HG02610 (cell line): ENCODE measurements around the gene SRD5A3.
A peak's percentile ranks its signal among the peaks of the same experiment; 100 is the strongest.
"Not testable (repeated sequence)": the region's sequence is repeated elsewhere in the genome, so short reads cannot be mapped to it uniquely, and the experiment has no call there.

Source experiments
- ATAC-seq: cut with Tn5 transposase; IDR thresholded peaks from one replicate; pipeline ENCODE4 v1.9.1; 2021; ENCODE audit warnings: mild to moderate bottlenecking, moderate library complexity; ENCODE audit not compliant: unreplicated experiment

Gene SRD5A3

DNA sequence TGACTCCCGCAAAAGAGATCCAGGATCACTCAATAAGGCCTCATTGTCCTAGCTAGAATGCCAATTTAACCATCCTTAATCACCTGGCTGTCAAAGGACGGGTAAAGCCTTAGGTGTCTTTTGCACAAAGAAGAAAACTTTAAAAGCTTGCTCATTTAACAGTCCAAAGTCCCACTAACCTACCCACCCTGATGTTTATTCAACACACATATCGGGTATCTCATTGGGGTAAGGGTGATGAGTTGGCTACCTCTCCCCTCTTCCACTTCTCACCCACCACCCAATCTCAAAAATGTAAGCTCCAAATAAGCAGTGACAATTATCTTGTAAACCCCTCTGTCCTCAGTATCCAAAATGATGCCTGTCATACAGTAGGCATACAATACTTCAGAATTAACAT is 988 bp upstream of the SRD5A3 start:
- no peak for ATAC-seq

DNA sequence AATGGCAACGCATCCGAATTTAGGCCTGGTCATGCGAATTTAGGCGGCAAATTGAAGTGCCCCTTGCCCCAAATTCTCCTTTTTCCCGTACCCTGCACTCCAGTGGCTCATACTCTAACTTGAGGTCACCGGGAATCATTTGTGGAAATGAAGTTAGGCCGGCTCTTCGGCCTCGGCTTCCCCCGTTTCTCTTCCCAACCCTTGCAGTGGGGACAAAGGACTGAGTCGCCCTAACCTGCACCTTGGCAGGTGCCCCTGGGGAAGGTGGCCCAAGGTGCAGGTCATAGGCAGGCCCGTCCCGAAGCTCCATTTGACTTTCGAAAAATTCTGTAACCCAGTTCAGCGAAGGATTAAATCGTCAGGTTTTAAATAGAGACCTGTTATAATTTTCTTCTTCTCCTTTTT is 811 bp downstream of the SRD5A3 start:
- ATAC-seq, result no peak

DNA sequence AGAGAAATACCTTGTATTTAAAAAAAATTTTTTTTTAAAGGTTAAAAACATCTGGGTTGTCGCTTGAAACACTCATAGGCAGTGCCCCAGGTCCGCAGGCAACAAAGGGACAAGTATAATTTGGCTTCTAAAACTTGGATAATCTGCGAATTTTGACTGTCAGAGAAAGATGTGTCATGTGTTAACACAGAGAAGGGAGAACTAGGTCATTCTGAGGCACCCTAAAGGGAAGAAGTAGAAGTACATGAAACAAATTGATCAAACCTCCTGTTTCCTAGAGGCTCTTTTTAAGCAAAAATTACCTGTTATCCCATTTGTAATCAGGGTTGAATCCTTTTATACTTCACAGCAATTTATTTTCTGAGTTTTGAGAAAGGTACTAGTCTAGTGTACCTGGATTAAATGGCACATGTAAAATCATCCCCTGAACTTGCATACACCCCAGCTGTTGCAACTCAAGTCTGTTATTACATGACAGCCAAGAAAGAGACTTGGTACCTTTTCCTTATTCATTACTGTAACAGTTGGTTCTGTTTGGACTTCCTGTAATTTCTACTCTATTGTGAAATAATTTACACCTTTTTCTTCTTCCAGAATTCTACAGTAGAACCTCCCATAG is 1.7 kb downstream of the SRD5A3 start:
- no peak for ATAC-seq

- no peak for ATAC-seq
Observed at GRCh38 chr4:55348466-55348865, 2.4 kb downstream of the SRD5A3 start.

- not testable (repeated sequence) for ATAC-seq
Observed at GRCh38 chr4:55350870-55351269, 4.8 kb downstream of the SRD5A3 start.

GRCh38 chr4:55351824-55352223 is 5.8 kb downstream of the SRD5A3 start:
- ATAC-seq, result no peak

- no peak for ATAC-seq
Observed at GRCh38 chr4:55352726-55353125, 6.7 kb downstream of the SRD5A3 start.

DNA sequence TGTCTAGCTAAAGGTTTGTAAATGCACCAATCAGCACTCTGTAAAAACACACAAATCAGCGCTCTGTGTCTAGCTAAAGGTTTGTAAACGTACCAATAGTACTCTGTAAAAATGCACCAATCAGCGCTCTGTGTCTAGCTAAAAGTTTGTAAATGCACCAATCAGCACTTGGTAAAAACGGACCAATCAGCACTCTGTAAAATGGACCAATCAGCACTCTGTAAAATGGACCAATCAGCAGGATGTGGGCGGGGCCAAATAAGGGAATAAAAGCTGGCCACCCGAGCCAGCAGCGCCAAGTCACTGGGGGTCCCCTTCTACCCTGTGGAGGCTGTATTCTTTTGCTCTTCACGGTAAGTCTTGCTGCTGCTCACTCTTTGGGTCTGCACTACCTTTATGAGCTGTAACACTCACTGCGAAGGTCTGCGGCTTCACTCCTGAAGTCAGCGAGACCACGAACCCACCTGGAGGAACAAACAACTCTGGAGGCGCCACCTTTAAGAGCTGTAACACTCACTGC is 7.2 kb downstream of the SRD5A3 start:
- ATAC-seq, result not testable (repeated sequence)

DNA sequence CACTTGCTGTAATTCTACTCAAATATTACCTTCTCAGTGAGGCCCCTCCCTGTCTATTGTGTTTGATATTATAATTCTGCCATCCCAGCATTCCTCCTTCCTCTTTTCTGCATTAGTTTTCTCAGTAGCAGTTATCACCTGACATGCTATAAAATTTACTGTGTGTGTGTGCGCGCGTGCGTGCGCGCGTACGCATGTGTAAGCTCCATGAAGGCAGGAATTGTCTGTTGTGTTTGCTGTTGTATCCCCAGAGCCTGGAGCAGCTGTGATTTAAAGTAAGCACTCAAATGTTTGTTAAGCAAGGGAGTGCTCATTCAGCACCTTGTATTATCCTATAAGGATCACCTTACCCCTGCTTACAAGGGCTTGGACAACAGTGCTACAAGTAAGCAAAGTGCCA is 8.6 kb downstream of the SRD5A3 start:
- ATAC-seq, result no peak

DNA sequence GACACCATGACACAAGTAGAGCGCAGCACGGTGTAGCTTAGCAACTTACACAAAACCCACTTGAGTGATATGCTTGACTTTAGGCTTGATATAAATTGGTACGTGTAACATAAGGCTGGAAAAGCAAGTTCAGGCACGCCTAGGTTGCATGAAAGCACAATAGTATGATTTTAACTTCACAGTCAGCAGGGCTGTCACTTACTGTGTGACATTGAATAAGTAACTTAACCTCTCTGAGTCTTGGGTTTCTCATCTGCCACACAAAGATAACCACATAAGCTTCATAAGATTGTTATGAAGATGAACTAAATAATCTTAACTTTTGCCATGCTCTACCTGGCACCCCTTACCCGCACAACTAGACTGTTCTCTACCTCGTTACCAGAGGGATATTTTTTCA is 9.5 kb downstream of the SRD5A3 start:
- ATAC-seq, result no peak

DNA sequence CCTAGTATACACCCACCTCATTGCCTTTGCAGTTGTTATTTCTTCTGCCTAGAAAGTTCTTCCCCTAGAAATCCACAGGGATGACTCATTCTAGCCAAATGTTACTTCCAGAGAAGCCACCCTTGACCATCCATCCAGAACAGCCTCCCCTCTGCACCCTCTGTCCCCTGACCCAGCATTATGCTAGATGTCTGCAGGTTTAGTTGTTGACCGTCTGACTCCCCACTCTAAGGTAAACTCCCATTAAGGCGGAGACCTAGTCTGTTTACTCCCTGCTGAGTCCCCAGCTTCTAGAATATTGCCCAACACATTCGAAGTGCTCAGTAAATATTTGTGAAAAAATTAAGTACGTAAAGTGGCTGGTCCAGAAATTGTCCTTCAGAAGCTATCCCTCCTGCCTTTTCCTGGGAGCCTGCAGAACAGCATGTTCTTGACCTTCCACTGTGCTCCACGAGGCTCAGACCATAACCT is 11.0 kb downstream of the SRD5A3 start:
- ATAC-seq, result no peak

GRCh38 chr4:55358246-55358645 is 12.2 kb downstream of the SRD5A3 start:
- peak; percentile 8 for ATAC-seq

- ATAC-seq, result peak; percentile 84
Observed at GRCh38 chr4:55358668-55359067, 12.6 kb downstream of the SRD5A3 start.

DNA sequence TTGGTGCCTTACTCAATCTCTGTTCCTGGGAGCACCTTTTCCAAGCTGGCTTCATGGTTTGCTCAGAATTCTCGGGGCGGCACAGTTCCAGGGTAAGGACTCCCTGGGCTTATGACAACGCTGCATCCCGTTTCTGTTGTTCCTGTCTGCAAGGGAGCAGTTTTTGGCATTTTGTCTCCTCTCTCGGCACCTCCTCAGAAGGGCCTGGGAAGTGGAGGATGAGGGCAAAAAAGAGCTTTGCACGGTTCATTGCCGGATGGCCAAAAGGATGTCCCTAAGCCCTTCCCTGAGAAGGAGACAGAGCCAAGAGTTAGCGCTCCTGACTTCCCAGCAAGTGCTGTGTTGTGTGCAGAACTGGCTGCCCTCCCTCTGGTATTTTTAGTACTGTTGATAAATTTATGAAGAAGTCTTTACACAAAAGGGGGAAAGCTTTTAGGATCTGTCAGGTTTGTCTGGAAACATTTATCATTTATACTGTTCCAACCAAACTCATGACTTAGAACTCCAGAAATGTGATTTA is 13.4 kb downstream of the SRD5A3 start:
- no peak for ATAC-seq

DNA sequence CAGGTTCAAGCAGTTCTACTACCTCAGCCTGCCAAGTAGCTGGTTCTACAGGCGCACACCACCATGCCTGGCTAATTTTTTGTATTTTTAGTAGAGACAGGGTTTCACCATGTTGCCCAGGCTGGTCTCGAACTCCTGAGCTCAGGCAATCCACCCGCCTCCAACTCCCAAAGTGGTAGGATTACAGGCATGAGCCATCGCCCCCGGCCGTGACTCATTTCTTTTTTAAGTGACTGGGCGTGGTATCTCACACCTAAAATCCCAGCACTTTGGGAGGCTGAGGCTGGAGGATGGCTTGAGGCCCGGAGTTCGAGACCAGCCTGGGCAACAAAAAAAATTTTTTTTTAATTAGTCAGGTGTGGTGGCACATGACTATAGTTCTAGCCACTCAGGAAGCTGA is 16.9 kb downstream of the SRD5A3 start:
- ATAC-seq, result not testable (repeated sequence)

DNA sequence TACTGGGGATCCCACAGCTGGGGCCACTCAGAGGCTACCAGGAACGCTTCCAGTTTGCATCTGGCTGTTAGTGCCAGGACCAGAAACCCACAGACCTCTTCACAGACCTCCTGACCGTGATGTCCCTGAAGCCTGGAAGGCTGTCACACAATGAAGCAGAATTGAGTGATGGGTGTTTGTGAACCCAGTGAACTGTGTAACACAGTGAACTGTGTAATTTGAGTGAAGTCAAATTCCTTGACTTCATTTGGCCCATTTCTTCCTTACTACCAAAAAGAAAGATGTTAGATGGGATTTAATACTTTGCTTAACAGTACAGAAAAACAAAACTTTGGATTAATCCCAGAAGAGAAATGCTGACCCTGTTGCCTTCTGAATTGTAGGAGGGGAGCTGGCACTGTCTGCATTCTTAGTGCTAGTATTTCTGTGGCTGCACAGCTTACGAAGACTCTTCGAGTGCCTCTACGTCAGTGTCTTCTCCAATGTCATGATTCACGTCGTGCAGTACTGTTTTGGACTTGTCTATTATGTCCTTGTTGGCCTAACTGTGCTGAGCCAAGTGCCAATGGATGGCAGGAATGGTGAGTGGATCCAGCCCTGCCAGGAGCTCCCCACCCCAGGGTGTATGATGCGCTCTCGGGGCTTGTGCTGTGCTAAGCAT is 17.8 kb downstream of the SRD5A3 start:
- no peak for ATAC-seq

DNA sequence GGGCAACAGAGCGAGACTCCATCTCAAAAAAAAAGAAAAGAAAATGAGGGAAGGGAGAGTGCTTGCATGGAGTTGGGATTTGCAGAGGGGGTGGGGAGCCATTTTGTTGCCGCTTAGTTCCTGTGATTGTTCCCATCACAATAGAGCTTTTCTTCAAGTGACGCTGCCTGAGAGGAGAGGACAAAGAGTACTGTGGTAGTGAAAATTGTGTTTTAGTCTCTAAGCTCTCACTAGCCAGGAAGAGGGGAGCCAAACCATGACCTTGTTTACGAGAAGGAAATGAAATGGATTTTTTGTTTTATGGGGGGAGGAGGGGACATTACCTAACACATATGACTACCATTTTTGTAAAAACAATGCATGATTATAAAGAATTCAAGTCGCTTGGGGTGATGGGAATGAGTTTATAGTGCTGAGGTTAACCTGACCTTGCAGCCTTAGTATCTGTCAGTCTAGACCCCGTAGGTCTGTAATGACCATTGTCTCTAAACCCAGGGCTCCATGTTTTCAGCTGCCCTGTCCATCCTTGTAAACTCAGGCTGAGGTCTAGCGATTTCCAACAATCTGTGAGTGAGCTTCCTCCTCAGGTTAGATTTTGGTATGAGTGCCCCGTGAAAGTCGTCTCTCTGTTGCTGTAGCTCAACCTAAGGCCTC is 18.8 kb downstream of the SRD5A3 start:
- ATAC-seq, result no peak

GRCh38 chr4:55365345-55365728 is 19.3 kb downstream of the SRD5A3 start:
- ATAC-seq, result no peak

DNA sequence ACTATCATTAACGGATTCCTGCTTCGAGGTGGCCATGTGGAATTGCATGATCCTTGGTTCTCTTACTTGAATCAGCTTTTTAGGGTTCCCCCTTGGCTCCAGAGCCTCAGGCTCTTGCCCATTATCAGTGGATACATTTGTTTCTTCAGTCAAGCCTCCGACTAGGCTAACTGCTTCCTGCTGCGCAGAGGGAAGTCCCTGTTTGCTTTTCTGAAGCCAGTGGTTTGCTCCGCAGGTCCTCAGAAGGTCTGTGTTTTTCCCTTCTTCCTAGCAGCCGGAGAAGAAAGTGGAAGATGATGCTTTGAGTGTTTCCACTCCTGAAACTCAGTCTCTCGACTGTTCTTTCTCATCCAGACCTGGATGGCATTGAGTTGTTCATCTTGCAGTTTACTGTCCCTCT is 20.6 kb downstream of the SRD5A3 start:
- no peak for ATAC-seq

DNA sequence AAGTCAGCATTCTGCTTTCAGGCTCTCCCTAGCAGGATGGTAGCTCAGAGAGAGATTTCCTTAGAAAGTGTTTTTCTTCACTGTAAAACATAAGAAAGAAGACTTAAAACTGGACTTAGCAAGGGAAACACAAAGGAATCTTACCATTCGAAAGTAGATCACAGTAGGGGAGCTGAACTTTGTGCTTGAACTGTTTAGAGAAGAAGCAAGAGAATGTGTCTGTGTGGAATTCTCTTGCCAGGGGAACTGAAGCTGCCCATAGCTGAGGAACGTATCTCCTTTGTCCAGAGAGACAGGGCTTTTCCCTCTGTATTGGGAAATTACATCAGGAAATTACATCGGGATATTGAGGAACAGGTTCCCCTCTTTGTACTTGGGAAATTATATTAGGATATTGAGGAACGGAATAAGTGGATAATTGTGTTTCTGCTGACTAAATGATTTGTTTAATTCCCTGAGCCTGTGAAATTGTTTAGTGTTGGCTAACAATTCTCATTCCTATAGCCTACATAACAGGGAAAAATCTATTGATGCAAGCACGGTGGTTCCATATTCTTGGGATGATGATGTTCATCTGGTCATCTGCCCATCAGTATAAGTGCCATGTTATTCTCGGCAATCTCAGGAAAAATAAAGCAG is 21.2 kb downstream of the SRD5A3 start:
- no peak for ATAC-seq

DNA sequence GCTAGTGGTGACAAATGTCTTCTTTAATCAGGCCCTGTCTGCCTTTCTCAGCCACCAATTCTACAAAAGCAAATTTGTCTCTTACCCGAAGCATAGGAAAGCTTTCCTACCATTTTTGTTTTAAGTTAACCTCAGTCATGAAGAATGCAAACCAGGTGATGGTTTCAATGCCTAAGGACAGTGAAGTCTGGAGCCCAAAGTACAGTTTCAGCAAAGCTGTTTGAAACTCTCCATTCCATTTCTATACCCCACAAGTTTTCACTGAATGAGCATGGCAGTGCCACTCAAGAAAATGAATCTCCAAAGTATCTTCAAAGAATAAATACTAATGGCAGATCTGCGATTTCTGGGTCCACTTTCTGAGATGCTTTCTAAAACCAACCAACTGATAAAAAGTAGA is 23.9 kb downstream of the SRD5A3 start:
- ATAC-seq, result no peak
